Stomach (tissue), 9 donors: ENCODE data around the gene PRSS27. TPM values are rescaled to one million over a fixed set of nuclear protein-coding genes. Genes with fewer than 3 reads are reported as not detected.

ENCODE experiments used
- DNase-seq, 2 donors: peaks; one replicate each; pipeline versions ENCODE4 v3.0.0 to v3.0.0-alpha.2; 2013 to 2019
- H3K27ac ChIP-seq, 5 donors: fragments of 200-600 bp in 4 of 5; sonication (generic) in 4 of 5; one replicate each; pipeline ENCODE4 v1.5.1; 2013 to 2019; ENCODE audit warnings: mild to moderate bottlenecking in 1 of 5, moderate library complexity in 1 of 5
- H3K27me3 ChIP-seq, 3 donors: fragments of 200-600 bp; sonication (generic); one replicate each; pipeline ENCODE4 v1.5.1; 2017 to 2019; ENCODE audit warnings: mixed run types in 1 of 3
- H3K36me3 ChIP-seq, 4 donors: fragments of 200-600 bp; sonication (generic); 1 replicate in 3 of 4; 2 replicates in 1 of 4; pipeline ENCODE4 v1.5.1; 2016 to 2019
- H3K4me1 ChIP-seq, 4 donors: fragments of 200-600 bp; sonication (generic); one replicate each; pipeline ENCODE4 v1.5.1; 2016 to 2019
- H3K4me3 ChIP-seq, 4 donors: fragments of 200-600 bp; sonication (generic) in 3 of 4; one replicate each; pipeline ENCODE4 v1.5.1; 2016 to 2019; ENCODE audit warnings: mild to moderate bottlenecking in 1 of 4
- H3K9me3 ChIP-seq, 4 donors: fragments of 200-600 bp; sonication (generic); one replicate each; pipeline ENCODE4 v1.5.1; 2016 to 2019
- EP300 ChIP-seq: sonication (generic); formaldehyde crosslinking; IDR thresholded peaks from one replicate; pipeline ENCODE4 v1.6.1; 2017; ENCODE audit warnings: antibody characterized with exemption
- POLR2A ChIP-seq, 4 donors: fragments of 450-650 bp; IDR thresholded peaks; one replicate each; pipeline ENCODE4 v1.6.1; 2016; ENCODE audit warnings: antibody characterized with exemption in 4 of 4, control low read depth in 2 of 4, mild to moderate bottlenecking in 1 of 4, moderate library complexity in 1 of 4
- POLR2AphosphoS5 ChIP-seq, 3 donors: sonication (generic); formaldehyde crosslinking; IDR thresholded peaks; one replicate each; pipeline ENCODE4 v1.6.1; 2016; ENCODE audit warnings: antibody characterized with exemption in 3 of 3
- WGBS, 5 donors: extraction: QIAGEN DNeasy Blood & Tissue Kit in 3 of 5; methylation state at CpG; one replicate each; pipeline versions ENCODE4 v1.1.5 to v1.1.7; 2013 to 2018; 5-methylcytosine and 5-hydroxymethylcytosine counted together
- intact Hi-C: fragments of 100-400 bp; cut with DNase I; formaldehyde crosslinking; loops from one replicate; pipeline ENCODE4 v1.15.1; 2023; ENCODE audit warnings: low total_unique reads
- polyA plus RNA-seq, 3 donors: library from polyadenylated mRNA; stranded (reverse); fragments of 200-250 nt; gene quantifications; one replicate each; pipeline ENCODE4 v1.2.3, GENCODE V29; 2013
- total RNA-seq, 5 donors: library from RNA; depleted of rRNA; stranded (reverse); fragments of >200 nt; gene quantifications; one replicate each; pipeline versions ENCODE4 v1.1.0 to v1.2.3, GENCODE V29; 2014 to 2016
- TF ChIP-seq, protein P1 (sequence below), 7 experiments: fragments of 450-650 bp in 4 of 7; fragments of 200-600 bp in 3 of 7; sonication (generic) in 3 of 7; IDR thresholded peaks; one replicate each; pipeline ENCODE4 v1.5.1; 2016 to 2019; ENCODE audit warnings: antibody characterized with exemption in 7 of 7, control low read depth in 2 of 7, mild to moderate bottlenecking in 1 of 7
- donor health status: healthy with polysubstance abuse.
- donor health status: Bipolar disorder and iron deficiency.
- donor health status: healthy.

The PRSS27 gene
- total and polyA plus RNA-seq, 8 donors: 0.50 to 74.4 (median 0.66) TPM; not detected in 4

DNA sequence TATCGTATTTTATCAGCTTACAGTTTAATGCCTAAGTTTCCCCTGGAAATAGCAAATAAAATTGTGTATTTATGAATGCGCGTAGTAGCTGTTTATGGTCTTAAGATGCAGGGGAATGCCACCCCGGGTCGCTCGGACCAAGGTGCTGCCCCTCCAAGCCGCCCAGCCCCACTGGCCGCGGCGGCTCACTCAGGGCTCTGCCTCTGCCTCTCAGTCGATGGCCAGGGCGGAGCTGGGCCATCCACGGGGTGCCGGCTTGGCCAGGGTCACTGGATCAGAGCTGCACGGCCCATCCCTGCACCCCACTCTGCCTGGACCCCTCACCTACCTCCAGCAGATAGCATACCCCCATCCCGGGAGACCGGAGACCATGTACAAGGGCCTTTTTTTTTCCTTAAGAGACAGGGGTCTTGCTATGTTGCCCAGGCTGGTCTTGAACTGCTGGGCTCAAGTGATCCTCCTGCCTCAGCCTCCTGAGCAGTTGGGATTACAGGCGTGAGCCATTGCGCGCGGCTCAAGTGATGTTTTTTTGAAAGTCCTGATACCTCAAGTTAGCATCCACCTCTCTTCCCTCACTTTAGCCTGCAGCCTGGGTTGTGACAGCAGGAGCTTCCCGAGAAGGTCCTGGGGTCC lies 11.0 kb downstream of the PRSS27 start:
- no peaks in the 10 kb centered on the region for H3K4me1 ChIP-seq
- DNase-seq: no peak
- peaks cover 38 to 64% (median 63%) of the 10 kb centered on the region in 4 donors for H3K36me3 ChIP-seq
- no peak overlapping the region for H3K27ac ChIP-seq
- no peaks in the 10 kb centered on the region for H3K27me3 ChIP-seq
- no peak overlapping the region for H3K4me3 ChIP-seq
- H3K9me3 ChIP-seq: no peaks in the 10 kb centered on the region
- intact Hi-C loops: no loop called here
- WGBS, 5 donors: 91 to 97% (median 96%) methylated on average over 22 of the region's 22 CpGs
- TF ChIP-seq POLR2AphosphoS5 (IDR thresholded peaks at IDR 0.05) (no peak), POLR2A (IDR thresholded peaks at IDR 0.05) (no peak), EP300 (no peak)
- TF ChIP-seq, protein P1, sequence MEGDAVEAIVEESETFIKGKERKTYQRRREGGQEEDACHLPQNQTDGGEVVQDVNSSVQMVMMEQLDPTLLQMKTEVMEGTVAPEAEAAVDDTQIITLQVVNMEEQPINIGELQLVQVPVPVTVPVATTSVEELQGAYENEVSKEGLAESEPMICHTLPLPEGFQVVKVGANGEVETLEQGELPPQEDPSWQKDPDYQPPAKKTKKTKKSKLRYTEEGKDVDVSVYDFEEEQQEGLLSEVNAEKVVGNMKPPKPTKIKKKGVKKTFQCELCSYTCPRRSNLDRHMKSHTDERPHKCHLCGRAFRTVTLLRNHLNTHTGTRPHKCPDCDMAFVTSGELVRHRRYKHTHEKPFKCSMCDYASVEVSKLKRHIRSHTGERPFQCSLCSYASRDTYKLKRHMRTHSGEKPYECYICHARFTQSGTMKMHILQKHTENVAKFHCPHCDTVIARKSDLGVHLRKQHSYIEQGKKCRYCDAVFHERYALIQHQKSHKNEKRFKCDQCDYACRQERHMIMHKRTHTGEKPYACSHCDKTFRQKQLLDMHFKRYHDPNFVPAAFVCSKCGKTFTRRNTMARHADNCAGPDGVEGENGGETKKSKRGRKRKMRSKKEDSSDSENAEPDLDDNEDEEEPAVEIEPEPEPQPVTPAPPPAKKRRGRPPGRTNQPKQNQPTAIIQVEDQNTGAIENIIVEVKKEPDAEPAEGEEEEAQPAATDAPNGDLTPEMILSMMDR (IDR thresholded peaks at IDR 0.05): no peak

DNA sequence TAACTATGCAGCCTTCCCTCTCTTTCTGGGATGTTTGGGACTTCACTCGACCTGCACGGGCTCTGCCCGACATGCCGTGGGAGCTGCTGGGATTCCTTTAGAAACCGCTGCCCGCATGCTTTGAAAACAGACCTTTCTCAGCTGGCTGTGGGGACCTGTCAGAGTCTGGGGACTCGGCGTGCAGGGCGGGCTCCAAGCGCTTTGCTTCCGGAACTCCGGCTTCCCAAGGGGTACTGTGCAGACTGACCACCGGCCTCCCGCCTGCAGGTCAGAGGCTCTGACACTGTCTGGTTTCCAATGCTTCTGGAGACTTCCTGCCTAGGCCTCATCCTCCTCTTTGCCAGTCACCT lies 11.8 kb downstream of the PRSS27 start:
- no peaks in the 10 kb centered on the region for H3K9me3 ChIP-seq

DNA sequence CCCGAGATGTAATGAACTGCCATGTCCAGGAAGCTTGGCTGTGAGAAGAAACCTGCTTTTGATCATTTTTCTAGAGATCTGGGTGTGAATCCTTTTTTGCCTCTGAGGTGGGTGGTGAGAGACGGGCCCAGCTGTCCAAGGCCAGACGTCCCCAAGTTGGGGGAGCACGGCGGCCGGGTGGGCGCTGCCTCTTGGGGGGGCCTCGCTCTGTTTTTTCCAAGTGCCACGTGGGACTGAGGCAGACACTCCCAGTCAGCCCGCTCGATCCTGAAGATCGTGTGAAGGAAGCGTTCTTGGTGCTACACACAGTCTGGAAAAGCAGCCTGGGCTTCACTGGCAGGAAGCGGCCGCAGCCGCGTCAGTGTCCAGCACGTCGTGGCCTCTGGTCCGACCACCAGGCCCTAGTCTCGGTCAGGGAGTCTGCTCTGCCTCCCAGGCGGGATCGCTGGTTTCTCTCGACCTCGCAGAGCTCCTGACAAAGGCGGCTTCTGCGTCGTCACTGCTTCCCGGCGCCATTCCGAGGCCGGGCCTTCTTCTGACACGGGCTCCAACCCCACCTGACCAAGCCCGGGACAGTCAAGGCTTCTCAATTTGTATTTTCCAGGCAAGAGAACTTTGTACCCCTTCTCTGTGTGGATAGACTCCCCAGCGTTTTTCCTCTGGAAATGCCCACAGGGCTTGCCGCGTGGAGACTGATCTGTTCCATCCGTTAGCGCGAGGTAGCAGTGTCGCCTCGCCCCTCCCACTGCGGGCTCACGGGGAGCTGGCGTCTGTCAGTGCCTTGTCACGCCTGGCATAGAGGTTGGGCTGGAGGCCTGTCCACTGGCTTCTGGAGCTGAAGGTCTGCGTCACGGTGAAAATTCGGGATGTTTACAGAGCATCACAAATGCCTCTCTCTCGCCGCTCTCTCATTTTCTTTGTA lies 12.4 kb downstream of the PRSS27 start:
- no peak overlapping the region for H3K4me3 ChIP-seq
- H3K4me1 ChIP-seq: no peaks in the 10 kb centered on the region
- H3K9me3 ChIP-seq: no peaks in the 10 kb centered on the region
- intact Hi-C loops: no loop called here
- no peak for TF ChIP-seq POLR2A (IDR thresholded peaks at IDR 0.05)
- TF ChIP-seq EP300: no peak
- TF ChIP-seq POLR2AphosphoS5 (IDR thresholded peaks at IDR 0.05): no peak
- TF ChIP-seq, protein P1 (IDR thresholded peaks at IDR 0.05): no peak
- no peak overlapping the region for H3K27ac ChIP-seq
- H3K27me3 ChIP-seq: no peaks in the 10 kb centered on the region
- no peak for DNase-seq
- 90 to 93% (median 93%) methylated on average over 39 to 51 of the region's 51 CpGs for WGBS, 5 donors
- H3K36me3 ChIP-seq: peaks cover 53 to 79% (median 77%) of the 10 kb centered on the region in 4 donors

More for the DNA sequence above, 11.8 kb downstream of the PRSS27 start:
- intact Hi-C loops: no loop called here
- Histone ChIP-seq H3K27me3 (no peaks in the 10 kb centered on the region), H3K4me3 (no peak overlapping the region), H3K27ac (no peak overlapping the region), H3K4me1 (no peaks in the 10 kb centered on the region), H3K36me3 (peaks cover 46 to 72% (median 71%) of the 10 kb centered on the region in 4 donors)
- TF ChIP-seq POLR2A (IDR thresholded peaks at IDR 0.05): no peak
- TF ChIP-seq EP300: no peak
- no peak for TF ChIP-seq POLR2AphosphoS5 (IDR thresholded peaks at IDR 0.05)
- TF ChIP-seq, protein P1 (IDR thresholded peaks at IDR 0.05): no peak
- no peak for DNase-seq
- 91 to 98% (median 94%) methylated on average over 11 to 14 of the region's 14 CpGs for WGBS, 5 donors

DNA sequence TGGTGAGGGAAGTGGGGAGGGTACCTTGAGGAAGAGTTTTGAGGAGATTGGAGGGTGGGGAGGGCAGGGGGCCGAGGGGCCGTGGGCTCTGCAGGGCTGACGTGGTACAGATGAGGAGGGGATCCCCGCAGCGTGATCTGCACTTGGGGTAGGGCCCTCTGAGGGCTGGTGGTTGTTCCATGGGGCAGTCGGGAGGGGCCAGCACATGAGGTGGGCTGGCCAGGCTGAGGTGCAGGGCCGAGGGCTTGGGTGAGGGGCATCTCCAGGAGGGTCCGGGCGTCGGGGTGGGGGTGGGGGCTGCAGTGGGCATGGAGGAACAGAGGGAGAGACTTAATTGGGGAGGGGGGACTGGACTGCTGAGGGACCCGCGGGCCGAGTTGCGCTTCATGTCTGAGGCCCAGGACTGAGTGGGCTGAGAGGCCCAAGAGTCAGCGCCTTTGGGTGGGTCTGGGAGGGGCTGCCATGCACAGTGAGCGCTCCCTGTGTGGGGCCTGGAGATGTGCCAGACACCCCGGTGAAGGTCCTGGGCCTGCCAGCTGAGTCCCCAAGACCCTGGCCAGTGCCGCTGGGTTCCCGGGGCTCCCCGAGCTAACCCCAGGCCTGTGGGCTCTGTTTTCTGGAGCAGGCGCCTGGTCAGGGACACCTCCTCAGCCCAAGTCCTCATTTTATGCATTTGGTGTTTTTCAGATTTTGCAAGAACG lies 13.3 kb downstream of the PRSS27 start:
- TF ChIP-seq EP300 (no peak), POLR2A (IDR thresholded peaks at IDR 0.05) (no peak), POLR2AphosphoS5 (IDR thresholded peaks at IDR 0.05) (no peak)
- TF ChIP-seq, protein P1 (IDR thresholded peaks at IDR 0.05): no peak
- Histone ChIP-seq H3K36me3 (peaks cover 61 to 87% (median 86%) of the 10 kb centered on the region in 4 donors), H3K9me3 (no peaks in the 10 kb centered on the region), H3K27ac (no peak overlapping the region), H3K4me1 (no peaks in the 10 kb centered on the region), H3K4me3 (no peak overlapping the region), H3K27me3 (no peaks in the 10 kb centered on the region)
- DNase-seq: no peak
- intact Hi-C loops: no loop called here
- WGBS, 5 donors: 93 to 96% (median 94%) methylated on average over 18 to 22 of the region's 22 CpGs
